ENCODE results near the gene ZNF83. TPM values are rescaled to one million over a fixed set of nuclear protein-coding genes. Genes with fewer than 3 reads are reported as not detected.

Gene ZNF83
- total RNA-seq, 1 donor from 2014 or later = 23.9 TPM

DNA sequence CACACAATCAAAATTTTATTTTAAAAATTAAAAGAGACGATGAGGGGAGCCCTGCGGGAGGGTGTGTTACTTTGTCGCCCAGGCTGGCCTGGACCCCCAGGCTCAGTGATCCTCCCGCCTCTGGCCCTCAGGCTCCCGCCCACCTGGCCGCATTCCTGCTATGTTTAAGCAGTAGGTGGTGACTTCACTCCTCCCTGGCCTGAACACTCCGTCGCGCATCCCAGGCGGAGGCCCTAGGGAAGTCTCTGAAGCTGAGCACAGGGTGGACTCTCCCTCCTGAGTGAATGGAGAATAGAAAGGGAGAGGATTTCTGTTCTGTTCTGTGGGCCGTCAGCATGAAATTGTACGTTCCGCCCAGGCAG is 68.5 kb downstream of the ZNF83 start:
- peak in 1 of 2 donors; percentile 13 for DNase-seq (ENCODE audit: low read depth in 2 of 2)

DNA sequence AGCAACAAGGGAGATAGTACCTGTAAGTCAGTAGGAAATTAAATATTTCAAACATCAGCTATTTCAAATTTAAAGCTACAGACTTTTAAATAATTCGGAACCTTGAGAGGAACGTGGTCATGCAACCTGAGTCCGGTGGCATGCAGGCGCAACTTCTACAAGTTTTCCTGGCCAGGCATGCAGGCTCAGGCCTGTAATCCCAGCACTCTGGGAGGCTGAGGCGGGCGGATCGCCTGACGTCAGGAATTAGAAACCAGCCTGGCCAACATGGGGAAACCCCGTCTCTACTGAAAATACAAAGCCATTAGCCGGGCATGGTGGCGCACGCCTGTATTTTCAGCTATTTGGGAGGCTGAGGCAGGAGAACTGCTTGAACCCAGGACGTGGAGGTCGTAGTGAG is 70.2 kb downstream of the ZNF83 start:
- DNase-seq (ENCODE audit: low read depth in 2 of 2) = no peak

DNA sequence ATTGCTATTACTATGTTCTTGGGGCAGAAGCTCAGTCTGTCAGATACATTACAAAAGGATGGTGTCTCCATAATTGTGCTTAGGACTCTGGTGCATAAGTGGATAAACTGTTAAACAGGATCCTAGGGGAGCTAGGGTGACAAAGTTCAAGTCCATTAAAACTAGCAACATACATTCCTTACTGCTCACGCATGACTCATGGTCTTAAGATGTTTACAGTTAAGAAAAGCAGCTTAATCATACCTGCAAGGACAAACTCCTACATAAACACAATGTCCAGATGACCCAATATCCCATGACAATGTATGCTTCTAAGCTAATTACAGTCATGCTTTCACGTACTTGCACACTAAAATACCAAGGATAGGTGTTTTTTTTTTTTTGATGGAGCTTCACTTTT is 71.6 kb downstream of the ZNF83 start:
- DNase-seq (ENCODE audit: low read depth in 2 of 2) = peak in 1 of 2 donors; percentile 32

GRCh38 chr19:52566121-52566520 is 72.0 kb downstream of the ZNF83 start:
- no peak for DNase-seq (ENCODE audit: low read depth in 2 of 2)

Other genes starting within 250 kb of the ZNF83 start
- gene ZNF528, start 240.5 kb downstream of the ZNF83 start, total RNA-seq = 7.3 and 9.1 TPM in 2 replicates
- gene ZNF534, start 209.2 kb downstream of the ZNF83 start, total RNA-seq = not detected in 2 replicates
- 0.64 and 1.4 TPM in 2 replicates for gene ZNF578, start 184.8 kb downstream of the ZNF83 start, total RNA-seq
- 10.3 and 11.3 TPM in 2 replicates for gene ZNF808, start 110.7 kb downstream of the ZNF83 start, total RNA-seq
- 9.5 and 12.3 TPM in 2 replicates for gene ZNF701, start 68.1 kb downstream of the ZNF83 start, total RNA-seq
- 5.4 and 5.8 TPM in 2 replicates for gene ZNF611, start 96.7 kb upstream of the ZNF83 start, total RNA-seq
- gene ZNF600, start 148.4 kb upstream of the ZNF83 start, total RNA-seq = 3.3 and 3.9 TPM in 2 replicates
- 13.7 and 14.0 TPM in 2 replicates for gene ZNF28, start 183.3 kb upstream of the ZNF83 start, total RNA-seq
- 14.8 and 17.4 TPM in 2 replicates for gene ZNF468, start 219.3 kb upstream of the ZNF83 start, total RNA-seq